H1 (cell line): ENCODE results near the gene BLCAP.

Experiments
- ASH2L ChIP-seq: fragments of 200-600, 300-600 bp; sonication (generic); IDR thresholded peaks from one replicate; pipeline ENCODE4 v1.7.1; 2017; ENCODE audit warnings: low read length
- ATF3 ChIP-seq: IDR thresholded peaks from 2 replicates; pipeline ENCODE4 v1.6.1; 2011; ENCODE audit warnings: low read depth, mild to moderate bottlenecking, low read length; ENCODE audit not compliant: insufficient read depth
- CTCF ChIP-seq, 3 experiments: IDR thresholded peaks; 1 replicate in 2 of 3; 2 replicates in 1 of 3; pipeline versions ENCODE4 v1.5.1 to v1.6.1; 2011; ENCODE audit warnings: low read length in 3 of 3, mild to moderate bottlenecking in 3 of 3, inconsistent platforms in 2 of 3, low read depth in 1 of 3, moderate library complexity in 1 of 3; ENCODE audit not compliant: insufficient read depth in 1 of 3; ENCODE audit errors: control extremely low read depth in 1 of 3
- EZH2 ChIP-seq: fragments of 200-600 bp; sonication (generic); IDR thresholded peaks from 2 replicates; pipeline ENCODE4 v1.7.1; 2012; ENCODE audit warnings: low read depth, mild to moderate bottlenecking, moderate library complexity, low read length, inconsistent platforms; ENCODE audit not compliant: severe bottlenecking
- GABPA ChIP-seq: IDR thresholded peaks from 2 replicates; pipeline ENCODE4 v1.6.1; 2011; ENCODE audit warnings: mild to moderate bottlenecking, low read length, moderate library complexity, borderline replicate concordance; ENCODE audit not compliant: insufficient read depth
- MAX ChIP-seq: IDR thresholded peaks from 2 replicates; pipeline ENCODE4 v1.6.1; 2012; ENCODE audit warnings: inconsistent platforms
- POLR2A ChIP-seq, 2 experiments: IDR thresholded peaks; 1 replicate in 1 of 2; 2 replicates in 1 of 2; pipeline ENCODE4 v1.6.1; 2011; ENCODE audit warnings: low read depth in 2 of 2, low read length in 2 of 2, mild to moderate bottlenecking in 2 of 2; ENCODE audit errors: control extremely low read depth in 1 of 2
- SIN3A ChIP-seq, 2 experiments: IDR thresholded peaks in 1 of 2; conservative IDR thresholded peaks in 1 of 2; 2 replicates each; pipeline ENCODE4 v1.6.1; 2011 to 2012; ENCODE audit warnings: low read length in 2 of 2, improper control_type of control experiment in 1 of 2, low read depth in 1 of 2, mild to moderate bottlenecking in 1 of 2
- TAF1 ChIP-seq: IDR thresholded peaks from 2 replicates; pipeline ENCODE4 v1.6.1; 2011; ENCODE audit warnings: mild to moderate bottlenecking, low read depth, low read length

DNA sequence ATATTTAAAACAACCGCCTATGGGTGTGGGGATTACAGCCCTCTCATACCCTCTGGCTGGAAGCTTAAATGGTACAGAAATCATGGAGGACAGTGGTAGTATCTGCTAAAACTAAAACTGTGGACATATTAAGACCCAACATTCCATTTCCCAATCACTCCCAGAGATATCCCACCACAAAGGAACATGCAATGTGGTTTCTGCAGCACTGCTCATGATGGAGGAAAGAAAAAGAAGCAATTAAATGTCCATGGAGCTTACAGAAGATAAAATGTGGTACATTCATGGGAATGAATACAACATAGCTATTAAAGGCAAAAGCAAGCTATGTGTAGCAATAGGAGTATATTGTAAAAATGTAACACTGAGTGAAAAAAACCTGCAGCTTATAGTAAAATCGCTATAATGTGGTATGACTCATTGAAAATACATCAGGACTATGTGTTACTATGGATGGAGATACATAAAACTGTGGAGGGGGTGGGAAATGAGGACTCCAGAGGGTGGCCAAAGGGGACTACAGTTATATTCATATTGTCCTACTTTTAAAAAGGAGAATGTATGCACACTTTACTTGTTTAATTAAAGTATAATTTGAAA is 29.5 kb downstream of the BLCAP start:
- TF ChIP-seq TAF1 (no peak), CTCF (IDR thresholded peaks at IDR 0.05; ENCODE audit: control extremely low read depth in 1 of 3, insufficient read depth in 1 of 3, low read depth in 1 of 3, low read length in 3 of 3) (no peak), ASH2L (no peak), POLR2A (IDR thresholded peaks at IDR 0.05; ENCODE audit: control extremely low read depth in 1 of 2, low read depth in 2 of 2, low read length in 2 of 2) (no peak), ATF3 (no peak), MAX (no peak), GABPA (no peak), EZH2 (no peak), SIN3A (conservative IDR thresholded peaks at IDR 0.05 in 1 of 2, IDR thresholded peaks at IDR 0.05 in 1 of 2; ENCODE audit: low read depth in 1 of 2, low read length in 2 of 2) (no peak)
